ENCODE data around the gene MET. TPM values are rescaled to one million over a fixed set of nuclear protein-coding genes. Genes with fewer than 3 reads are reported as not detected.
"Not testable (repeated sequence)": the region's sequence is repeated elsewhere in the genome, so short reads cannot be mapped to it uniquely, and the experiment has no call there.

Gene MET
- total RNA-seq, 1 donor from 2014 or later, result 59.4 TPM

DNA sequence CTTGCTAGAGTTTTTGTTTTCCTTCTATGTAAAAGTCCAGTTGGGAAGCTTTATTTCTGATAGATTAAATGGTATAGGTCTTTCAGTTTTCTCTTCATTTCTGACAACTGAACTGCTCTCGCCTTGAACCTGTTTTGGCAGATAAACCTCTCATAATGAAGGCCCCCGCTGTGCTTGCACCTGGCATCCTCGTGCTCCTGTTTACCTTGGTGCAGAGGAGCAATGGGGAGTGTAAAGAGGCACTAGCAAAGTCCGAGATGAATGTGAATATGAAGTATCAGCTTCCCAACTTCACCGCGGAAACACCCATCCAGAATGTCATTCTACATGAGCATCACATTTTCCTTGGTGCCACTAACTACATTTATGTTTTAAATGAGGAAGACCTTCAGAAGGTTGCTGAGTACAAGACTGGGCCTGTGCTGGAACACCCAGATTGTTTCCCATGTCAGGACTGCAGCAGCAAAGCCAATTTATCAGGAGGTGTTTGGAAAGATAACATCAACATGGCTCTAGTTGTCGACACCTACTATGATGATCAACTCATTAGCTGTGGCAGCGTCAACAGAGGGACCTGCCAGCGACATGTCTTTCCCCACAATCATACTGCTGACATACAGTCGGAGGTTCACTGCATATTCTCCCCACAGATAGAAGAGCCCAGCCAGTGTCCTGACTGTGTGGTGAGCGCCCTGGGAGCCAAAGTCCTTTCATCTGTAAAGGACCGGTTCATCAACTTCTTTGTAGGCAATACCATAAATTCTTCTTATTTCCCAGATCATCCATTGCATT is 27.1 kb downstream of the MET start:
- no peak for DNase-seq (ENCODE audit: low spot score)

DNA sequence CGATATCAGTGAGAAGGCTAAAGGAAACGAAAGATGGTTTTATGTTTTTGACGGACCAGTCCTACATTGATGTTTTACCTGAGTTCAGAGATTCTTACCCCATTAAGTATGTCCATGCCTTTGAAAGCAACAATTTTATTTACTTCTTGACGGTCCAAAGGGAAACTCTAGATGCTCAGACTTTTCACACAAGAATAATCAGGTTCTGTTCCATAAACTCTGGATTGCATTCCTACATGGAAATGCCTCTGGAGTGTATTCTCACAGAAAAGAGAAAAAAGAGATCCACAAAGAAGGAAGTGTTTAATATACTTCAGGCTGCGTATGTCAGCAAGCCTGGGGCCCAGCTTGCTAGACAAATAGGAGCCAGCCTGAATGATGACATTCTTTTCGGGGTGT is 27.7 kb downstream of the MET start:
- DNase-seq (ENCODE audit: low spot score), result no peak

DNA sequence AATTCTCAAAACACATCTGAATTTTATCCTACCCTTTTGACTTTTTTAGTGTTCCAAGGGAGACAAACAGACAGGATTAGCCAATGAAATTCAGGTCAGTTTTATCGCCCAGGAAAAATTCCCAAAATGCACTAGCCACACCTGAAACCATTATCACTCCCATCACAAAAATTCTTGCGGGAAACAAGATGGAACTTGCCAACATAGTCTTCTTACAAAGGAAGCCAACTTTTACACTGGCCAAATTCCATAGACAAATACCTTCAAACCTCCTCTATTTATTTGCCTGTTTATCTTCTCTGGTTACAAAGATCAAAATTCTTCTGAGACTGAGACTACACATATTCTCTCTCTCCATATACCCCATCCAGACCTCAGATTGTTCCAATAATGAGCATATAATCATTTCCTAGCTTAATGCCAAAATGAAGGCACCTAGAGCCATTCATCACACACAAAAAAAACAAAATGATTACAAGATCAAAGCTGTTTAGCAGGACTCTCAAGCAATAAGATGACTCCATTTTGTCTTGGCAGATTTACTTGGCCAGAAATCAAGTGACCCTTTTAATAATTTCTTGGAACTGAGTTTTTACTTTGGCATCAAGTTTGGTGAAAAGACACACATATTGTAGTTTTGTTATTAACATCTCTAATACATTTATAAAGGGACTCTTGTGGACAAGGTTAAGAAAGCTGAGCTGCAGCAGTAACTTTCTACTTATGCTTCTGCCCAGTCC is 30.2 kb downstream of the MET start:
- DNase-seq (ENCODE audit: low spot score), result no peak

DNA sequence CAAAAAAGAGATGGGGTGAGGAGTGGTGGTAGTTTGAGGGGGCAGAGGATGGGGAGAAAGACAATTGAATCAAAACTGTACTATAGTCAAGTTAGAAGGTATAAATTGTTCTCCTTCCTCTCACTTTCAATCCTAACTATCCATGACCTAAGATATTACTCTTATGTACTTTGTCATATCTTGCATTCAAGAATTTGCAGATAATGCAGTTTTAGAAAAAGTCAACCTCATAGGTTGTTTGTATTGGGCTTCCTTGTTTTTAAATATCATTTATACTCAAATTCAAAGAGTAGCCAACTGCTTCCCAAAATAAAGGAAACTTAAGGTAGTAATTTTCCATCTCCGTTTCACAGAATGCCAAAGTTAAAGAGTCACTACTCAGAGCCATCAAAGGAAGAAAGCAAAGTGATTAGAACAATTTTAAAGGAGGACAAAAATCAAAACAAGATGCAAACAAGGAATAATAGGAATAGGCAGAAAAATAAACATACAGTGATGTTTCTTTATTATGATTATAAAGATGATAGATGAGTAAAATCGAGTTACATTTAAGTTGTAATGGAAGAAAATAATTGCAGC is 32.7 kb downstream of the MET start:
- DNase-seq (ENCODE audit: low spot score), result no peak

GRCh38 chr7:116705419-116705818 is 33.4 kb downstream of the MET start:
- no peak for DNase-seq (ENCODE audit: low spot score)

DNA sequence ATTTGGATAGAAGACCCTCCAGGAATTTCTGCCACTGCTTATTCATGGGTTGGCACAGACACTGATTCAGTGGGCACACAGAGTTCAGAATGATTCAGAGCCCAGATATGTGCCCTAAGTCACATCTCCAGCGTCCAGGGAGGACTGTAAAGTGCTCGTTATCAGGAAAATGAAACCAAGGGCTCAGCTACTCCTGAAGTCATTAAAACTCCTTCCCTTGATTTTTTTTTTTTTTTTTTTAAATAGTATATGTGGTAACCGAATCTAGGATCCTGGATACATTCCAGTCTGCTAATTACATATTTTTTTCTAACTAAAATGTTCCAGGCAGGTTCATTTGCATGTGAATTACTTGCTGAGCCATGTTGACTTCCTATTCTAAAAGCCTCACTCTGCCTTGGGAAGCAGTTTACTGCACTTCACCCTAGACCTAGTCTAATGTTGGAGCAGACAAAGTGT is 34.7 kb downstream of the MET start:
- DNase-seq (ENCODE audit: low spot score), result peak; percentile 25

DNA sequence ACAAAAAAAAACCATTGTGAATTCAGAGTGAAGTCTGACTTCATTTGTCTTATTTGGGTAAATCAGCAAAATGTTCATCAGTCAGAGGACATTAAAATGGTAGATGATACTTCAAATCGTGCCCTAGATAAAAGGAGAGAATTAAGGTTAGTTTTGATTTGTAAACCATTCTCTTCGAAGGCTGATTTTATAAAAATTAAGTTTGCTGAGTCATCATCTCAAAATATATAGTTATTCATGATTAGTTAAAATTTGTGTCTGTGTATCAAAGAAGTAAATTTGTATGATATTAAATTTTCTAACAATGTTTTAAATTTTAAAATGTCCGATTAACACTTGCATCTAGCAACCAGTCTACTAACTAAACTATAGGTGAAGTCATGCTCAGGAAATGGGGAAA is 35.3 kb downstream of the MET start:
- DNase-seq (ENCODE audit: low spot score), result no peak

DNA sequence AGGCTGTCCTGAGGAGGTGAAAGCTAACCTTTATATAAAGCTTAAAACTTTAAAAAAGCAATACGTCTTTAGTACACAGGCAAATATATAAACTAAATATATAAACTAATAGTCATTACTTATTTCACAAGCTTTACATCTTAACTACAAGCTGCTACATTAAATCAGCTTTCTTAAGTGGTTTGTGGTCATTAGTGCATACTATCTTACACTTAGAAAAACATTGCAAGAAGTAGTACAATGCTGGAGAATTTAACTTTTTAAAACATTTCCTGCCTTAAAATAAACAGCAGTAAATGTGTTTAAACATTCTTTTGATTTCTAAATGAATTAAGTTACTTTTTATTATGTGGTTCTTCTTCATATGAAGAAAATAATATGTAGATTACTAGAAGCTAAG is 36.3 kb downstream of the MET start:
- no peak for DNase-seq (ENCODE audit: low spot score)

GRCh38 chr7:116708861-116709260 is 36.9 kb downstream of the MET start:
- no peak for DNase-seq (ENCODE audit: low spot score)

DNA sequence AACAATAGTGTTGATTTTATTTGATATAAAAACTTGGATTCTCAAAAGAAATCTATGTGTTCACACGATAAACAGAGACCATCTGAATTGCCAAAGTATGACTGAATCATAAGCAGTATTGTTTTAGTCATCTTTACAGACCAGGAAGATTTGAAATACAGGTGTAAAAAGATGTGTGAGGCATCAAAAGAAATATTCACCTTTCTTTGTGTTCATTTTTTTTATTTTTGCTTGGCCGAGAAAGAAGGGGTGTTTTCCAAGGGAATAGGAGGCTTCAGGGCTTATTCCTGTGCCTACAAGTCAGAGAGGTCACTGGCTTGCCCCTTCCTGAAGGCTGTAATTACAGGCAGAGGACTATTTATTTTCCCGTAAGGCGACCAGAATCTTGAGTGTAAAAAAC is 37.3 kb downstream of the MET start:
- no peak for DNase-seq (ENCODE audit: low spot score)

DNA sequence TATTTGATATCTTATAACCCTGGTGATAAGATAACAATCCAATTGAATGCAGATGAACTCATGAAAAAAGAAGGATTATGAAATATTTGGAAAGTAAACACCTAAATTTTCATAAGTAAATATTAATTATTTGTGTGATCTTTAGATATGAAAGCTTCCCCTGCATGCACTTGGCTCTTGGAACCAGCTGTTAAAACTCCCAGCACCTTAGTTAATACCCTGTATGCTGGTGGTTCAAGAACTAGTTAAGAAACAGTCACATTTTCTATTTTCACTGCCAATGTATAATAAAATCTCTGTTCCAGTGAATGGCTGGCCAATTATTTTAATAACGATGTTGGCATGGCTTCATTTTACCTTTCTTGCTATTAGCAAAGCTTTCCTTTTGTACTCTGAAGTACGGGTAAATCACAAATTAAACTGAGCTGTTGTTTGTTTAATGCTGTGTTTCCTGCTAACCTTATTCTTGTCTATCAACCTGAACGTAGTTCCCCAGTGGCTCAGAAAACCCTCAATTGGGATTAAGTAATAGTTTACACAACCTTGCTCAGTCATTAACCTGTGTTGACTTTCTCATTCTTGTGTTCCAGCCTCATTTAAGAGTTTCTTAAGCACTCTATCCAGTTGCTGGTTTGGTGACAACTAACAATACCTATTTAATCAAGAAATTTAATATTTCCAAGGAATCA is 38.9 kb downstream of the MET start:
- DNase-seq (ENCODE audit: low spot score), result no peak

DNA sequence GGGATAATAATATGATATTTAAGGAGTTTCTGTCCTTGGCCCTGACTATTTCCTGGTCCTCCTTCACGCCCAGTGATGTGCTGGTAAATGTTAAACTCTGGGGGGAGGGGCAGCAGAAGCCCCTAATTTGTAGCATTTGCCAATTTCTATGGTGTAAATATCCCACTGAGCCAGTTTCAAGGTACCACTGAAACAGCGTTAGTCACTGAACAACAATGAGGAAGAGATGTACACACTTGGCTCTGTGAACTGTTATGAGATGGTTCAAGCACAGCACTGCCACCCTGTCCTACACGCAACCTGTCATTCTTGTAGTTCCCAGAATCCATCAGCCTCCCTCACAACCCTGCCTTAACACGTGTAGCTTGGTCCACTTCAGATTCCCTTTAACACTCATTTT is 39.8 kb downstream of the MET start:
- no peak for DNase-seq (ENCODE audit: low spot score)

GRCh38 chr7:116713500-116713899 is 41.5 kb downstream of the MET start:
- DNase-seq (ENCODE audit: low spot score), result no peak

DNA sequence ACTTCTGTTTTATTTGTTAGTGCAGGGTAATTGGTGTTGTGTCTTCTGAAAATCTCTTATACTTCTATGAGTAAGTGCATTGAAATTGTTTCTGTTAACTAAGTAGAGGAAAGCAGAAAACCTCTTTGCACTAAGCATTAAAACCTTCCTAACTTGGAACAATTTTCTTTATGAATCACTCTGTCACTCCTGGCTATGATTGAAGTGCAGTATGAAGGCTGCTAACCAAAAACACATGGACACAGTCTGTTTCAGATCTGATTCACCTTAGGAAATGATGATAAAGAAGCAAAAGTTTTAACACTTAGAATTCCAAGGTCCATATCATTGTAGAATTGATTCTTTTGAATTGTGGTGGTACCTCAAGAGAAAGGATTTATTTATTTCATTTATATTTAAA is 41.9 kb downstream of the MET start:
- no peak for DNase-seq (ENCODE audit: low spot score)

- DNase-seq (ENCODE audit: low spot score), result no peak
Measured at GRCh38 chr7:116715077-116715476, 43.1 kb downstream of the MET start.

GRCh38 chr7:116717137-116717536 is 45.1 kb downstream of the MET start:
- no peak for DNase-seq (ENCODE audit: low spot score)

GRCh38 chr7:116723959-116724529 is 52.0 kb downstream of the MET start:
- DNase-seq (ENCODE audit: low spot score), result not testable (repeated sequence)

DNA sequence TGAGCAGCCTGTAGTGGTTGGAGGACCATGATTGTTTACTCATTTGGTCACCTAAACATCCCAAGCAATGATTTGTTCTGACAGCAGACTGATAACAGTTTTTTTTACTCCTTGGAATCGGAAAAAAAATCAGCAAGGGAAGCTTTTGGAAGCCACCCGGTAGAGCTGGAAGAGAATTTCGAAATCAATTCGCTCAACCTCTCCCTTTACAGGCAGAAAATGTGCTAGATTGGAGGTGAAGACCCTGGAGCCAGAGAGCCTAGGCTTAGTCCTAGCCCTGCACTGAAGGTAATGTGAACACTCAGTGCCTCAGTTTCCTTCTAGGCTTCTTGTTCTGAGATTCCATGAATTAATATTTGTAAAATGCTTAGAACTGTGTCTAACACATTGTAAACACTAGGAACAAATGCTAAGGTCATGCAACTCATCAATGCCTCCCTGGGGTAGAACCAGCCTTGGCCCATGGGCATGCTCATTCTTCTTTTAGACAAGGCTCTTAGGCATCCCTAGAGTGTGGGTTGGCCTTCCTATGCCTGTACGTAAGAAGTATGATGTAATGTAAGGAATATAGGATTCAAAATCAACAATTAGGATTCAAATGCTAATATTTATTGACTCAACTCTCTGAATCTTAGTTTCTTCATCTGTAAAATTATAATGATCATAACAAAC is 52.7 kb downstream of the MET start:
- DNase-seq (ENCODE audit: low spot score), result no peak

GRCh38 chr7:116726149-116726548 is 54.2 kb downstream of the MET start:
- no peak for DNase-seq (ENCODE audit: low spot score)

GRCh38 chr7:116726713-116727431 is 54.9 kb downstream of the MET start:
- no peak for DNase-seq (ENCODE audit: low spot score)
